GM20431 (cell line): ENCODE measurements around the gene TXNDC17.

Experiments used
- in situ Hi-C: fragments of 300-500 bp; cut with MseI, MboI; formaldehyde crosslinking; loops from one replicate; pipeline ENCODE4 v1.15.0; 2020; ENCODE audit warnings: low sequenced_read_pairs; ENCODE audit not compliant: unreplicated experiment

TXNDC17 gene

GRCh38 chr17:6657633-6658287 is 16.9 kb downstream of the TXNDC17 start:
- in situ Hi-C loops: loop anchor here (25.0 kb wide), 2 partner anchors 180 to 355 kb away; partner anchors contain the start of genes BCL6B, RNASEK and TEKT1

GRCh38 chr17:6658411-6658810 is 17.6 kb downstream of the TXNDC17 start:
- in situ Hi-C loops: loop anchor here (25.0 kb wide), 2 partner anchors 179 to 354 kb away; partner anchors contain the start of genes BCL6B, RNASEK and TEKT1

GRCh38 chr17:6660101-6660500 is 19.2 kb downstream of the TXNDC17 start:
- in situ Hi-C loops: loop anchor here (25.0 kb wide), 2 partner anchors 177 to 352 kb away; partner anchors contain the start of genes BCL6B, RNASEK and TEKT1

- in situ Hi-C loops: loop anchor here (25.0 kb wide), 2 partner anchors 176 to 351 kb away; partner anchors contain the start of genes BCL6B, RNASEK and TEKT1
These were observed 20.1 kb downstream of the TXNDC17 start for GRCh38 chr17:6660805-6661463.

GRCh38 chr17:6661464-6661848 is 20.6 kb downstream of the TXNDC17 start:
- in situ Hi-C loops: loop anchor here (25.0 kb wide), 2 partner anchors 176 to 351 kb away; partner anchors contain the start of genes BCL6B, RNASEK and TEKT1

GRCh38 chr17:6663200-6663599 is 22.3 kb downstream of the TXNDC17 start:
- in situ Hi-C loops: loop anchor here (25.0 kb wide), 2 partner anchors 174 to 349 kb away; partner anchors contain the start of genes BCL6B, RNASEK and TEKT1

GRCh38 chr17:6666077-6666521 is 25.2 kb downstream of the TXNDC17 start:
- in situ Hi-C loops: loop anchor here (25.0 kb wide), 2 partner anchors 171 to 346 kb away; partner anchors contain the start of genes BCL6B, RNASEK and TEKT1

- in situ Hi-C loops: loop anchor here (25.0 kb wide), 2 partner anchors 171 to 346 kb away; partner anchors contain the start of genes BCL6B, RNASEK and TEKT1
These were observed 25.7 kb downstream of the TXNDC17 start for GRCh38 chr17:6666557-6666956.

- in situ Hi-C loops: loop anchor here (25.0 kb wide), 2 partner anchors 170 to 345 kb away; partner anchors contain the start of genes BCL6B, RNASEK and TEKT1
These were observed 26.7 kb downstream of the TXNDC17 start for GRCh38 chr17:6667516-6667915.

- in situ Hi-C loops: loop anchor here (25.0 kb wide), 2 partner anchors 169 to 344 kb away; partner anchors contain the start of genes BCL6B, RNASEK and TEKT1
These were observed 27.4 kb downstream of the TXNDC17 start for GRCh38 chr17:6668219-6668618.

GRCh38 chr17:6668727-6669425 is 28.0 kb downstream of the TXNDC17 start:
- in situ Hi-C loops: loop anchor here (25.0 kb wide), 2 partner anchors 168 to 343 kb away; partner anchors contain the start of genes BCL6B, RNASEK and TEKT1

- in situ Hi-C loops: loop anchor here (25.0 kb wide), 2 partner anchors 168 to 343 kb away; partner anchors contain the start of genes BCL6B, RNASEK and TEKT1
These were observed 28.8 kb downstream of the TXNDC17 start for GRCh38 chr17:6669479-6670212.

GRCh38 chr17:6670571-6670970 is 29.7 kb downstream of the TXNDC17 start:
- in situ Hi-C loops: loop anchor here (25.0 kb wide), 2 partner anchors 167 to 342 kb away; partner anchors contain the start of genes BCL6B, RNASEK and TEKT1

- in situ Hi-C loops: loop anchor here (25.0 kb wide), 2 partner anchors 166 to 341 kb away; partner anchors contain the start of genes BCL6B, RNASEK and TEKT1
These were observed 30.1 kb downstream of the TXNDC17 start for GRCh38 chr17:6670999-6671398.

GRCh38 chr17:6671431-6671830 is 30.6 kb downstream of the TXNDC17 start:
- in situ Hi-C loops: loop anchor here (25.0 kb wide), 2 partner anchors 166 to 341 kb away; partner anchors contain the start of genes BCL6B, RNASEK and TEKT1

- in situ Hi-C loops: loop anchor here (25.0 kb wide), 2 partner anchors 163 to 338 kb away; partner anchors contain the start of genes BCL6B, RNASEK and TEKT1
These were observed 33.7 kb downstream of the TXNDC17 start for GRCh38 chr17:6674586-6674985.

GRCh38 chr17:6675201-6675825 is 34.5 kb downstream of the TXNDC17 start:
- in situ Hi-C loops: no loop called here

- in situ Hi-C loops: no loop called here
These were observed 35.9 kb downstream of the TXNDC17 start for GRCh38 chr17:6676802-6677157.
